ENCODE data around the gene TGFB3.

TGFB3 gene

DNA sequence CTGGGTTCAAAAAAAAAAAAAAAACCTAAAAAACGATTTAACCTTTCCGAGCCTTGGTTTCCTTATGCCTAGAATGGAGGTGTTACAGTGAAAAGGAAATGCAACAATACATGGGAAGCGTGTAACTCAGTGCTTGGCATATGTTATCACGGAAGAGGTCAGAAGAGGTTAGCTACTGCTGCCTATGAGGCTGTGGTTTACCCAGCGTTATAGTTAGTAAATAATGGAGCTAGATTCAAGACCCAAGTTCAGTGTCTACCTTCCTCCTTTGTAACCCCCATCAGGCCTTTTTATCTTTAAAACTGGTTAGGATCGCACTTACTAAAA, 4.6 kb upstream of the TGFB3 start:
- no peak for DNase-seq

DNA sequence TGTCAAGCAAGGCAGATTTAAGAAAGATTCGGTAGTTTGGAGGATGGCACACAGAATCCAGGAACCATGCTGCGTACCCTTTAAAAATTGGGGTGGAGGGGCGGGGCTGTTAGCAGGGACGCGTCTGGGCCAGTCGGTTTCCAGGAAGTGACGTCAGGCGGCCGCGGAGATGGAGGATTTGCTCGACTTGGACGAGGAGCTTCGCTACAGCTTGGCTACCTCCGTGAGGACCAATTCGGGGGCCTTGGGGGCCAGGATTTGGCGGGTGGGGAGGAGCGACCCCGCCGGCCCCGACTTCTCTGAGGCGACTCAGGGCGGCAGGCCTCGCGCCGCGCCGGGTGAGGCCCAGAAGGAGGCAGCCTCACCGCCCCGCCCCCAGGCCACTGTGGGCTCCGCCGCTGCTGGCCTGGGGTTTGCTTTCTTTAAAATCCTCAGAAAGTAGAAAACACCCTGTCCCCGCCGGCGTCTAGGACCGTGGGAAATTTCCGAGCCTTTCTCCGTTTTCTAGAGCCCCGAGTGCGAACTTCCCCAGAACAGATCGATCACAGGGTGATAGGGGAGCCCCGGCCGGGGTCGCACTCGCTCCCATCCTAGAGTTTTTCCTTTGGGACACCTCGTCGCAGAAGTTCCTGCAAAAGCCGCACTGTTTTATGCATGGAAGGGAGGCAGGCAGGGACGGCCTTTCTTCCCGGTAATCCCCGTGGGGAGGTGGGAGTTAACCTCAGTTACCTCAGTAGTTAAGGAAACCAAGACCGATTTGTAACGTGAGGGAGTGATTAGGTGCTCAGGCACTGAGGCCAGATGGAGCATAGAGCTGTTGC, 4.0 kb upstream of the TGFB3 start, which contains the start of gene IFT43:
Gene IFT43, plus strand, starts transcription at position 146 of the 821 bp plus-strand sequence. Its CDS starts 24 bp downstream, at position 170.
- peak; percentile 89 for DNase-seq

DNA sequence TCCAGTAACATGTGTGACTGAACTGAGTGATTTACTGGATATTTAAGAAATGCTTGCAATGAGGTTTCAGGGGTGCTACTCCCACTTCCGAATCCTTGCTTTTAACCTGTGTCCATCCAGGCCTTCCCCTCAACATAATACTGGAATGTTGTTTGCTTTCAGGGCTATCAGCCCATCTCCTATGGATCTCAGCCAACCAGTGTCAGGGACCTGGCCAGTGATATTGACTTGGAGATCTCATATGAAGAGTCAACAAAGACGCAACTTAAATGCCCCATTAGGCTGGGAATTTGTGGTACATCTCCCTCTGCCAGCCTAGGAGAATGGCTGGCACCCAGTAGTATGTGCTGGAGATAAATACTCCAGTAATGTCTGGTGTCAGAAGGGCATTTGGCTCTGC, 2.9 kb upstream of the TGFB3 start:
- no peak for DNase-seq

DNA sequence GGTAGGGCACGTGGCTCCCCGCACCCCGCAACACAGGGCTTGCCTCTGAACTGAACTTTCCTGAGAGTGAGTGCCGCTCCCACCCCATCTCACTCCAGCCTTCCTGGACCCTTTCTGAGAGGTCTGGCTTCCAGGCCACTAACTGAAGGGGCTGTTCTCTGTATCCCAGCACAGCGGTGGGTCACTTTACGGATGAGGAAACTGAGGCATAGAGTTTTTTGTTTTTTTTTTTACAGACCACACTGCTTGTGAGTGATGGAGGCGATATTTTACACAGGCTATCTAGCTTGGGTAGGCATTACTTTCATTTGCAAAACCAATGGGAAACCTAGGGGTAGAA, 1.2 kb upstream of the TGFB3 start:
- DNase-seq, result no peak

DNA sequence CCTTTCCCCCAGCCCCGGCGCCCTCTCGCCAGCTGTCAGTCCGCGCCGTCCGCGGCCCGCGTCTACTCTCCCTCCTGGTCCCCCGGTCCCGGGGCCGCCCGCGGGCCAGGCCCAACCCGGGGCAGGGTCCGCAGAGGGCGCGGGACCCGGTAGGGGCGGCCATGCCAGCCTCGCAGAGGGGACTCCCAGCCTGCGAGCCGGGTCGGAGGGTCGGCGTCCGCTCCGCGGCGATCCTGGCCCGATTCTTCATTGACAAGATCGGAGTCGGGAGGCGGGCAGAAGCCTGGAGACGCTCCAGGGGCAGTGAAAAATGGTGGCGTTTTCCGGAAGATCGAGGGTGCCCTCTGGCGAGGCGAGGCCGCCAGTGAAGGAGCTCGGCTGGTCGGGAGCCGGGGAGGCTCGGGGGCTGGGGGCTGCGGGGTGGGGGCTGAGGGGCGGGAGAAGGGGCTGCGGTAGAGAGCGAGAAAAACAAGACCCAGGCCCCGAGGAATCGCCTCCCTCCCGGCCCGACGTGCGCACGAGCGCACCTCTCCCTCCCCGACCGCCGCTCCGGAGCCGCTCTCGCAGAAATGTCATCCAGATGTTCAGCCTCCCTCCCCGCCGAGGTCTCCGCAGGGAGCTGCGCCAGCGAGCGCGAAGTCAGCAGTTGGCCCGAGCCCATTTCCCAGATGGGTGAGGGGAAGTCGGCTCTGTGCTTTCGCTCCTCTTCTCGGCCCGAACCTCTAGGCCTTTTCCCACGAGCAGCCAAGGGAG, 647 bp upstream of the TGFB3 start:
- DNase-seq, result peak; percentile 77 to 82

DNA sequence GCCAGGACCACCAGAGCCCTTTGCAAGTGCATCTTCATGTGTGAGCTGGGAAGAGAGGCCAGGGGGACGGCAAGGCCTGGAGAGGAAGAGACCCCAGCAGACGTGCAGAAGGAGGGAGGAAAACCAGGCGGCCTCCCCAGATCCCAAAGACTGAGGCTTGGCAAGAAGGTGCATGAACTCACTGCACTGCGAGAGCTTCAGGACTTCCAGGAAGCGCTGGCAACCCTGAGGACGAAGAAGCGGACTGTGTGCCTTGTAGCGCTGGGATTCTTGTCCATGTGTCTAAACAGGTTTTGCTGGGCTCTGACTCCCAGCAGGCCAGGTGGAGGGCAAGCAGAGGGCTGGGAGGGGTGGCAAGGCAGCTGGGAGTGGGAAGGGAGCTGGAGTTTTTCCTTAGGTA, 939 bp downstream of the TGFB3 start:
- DNase-seq, result no peak

DNA sequence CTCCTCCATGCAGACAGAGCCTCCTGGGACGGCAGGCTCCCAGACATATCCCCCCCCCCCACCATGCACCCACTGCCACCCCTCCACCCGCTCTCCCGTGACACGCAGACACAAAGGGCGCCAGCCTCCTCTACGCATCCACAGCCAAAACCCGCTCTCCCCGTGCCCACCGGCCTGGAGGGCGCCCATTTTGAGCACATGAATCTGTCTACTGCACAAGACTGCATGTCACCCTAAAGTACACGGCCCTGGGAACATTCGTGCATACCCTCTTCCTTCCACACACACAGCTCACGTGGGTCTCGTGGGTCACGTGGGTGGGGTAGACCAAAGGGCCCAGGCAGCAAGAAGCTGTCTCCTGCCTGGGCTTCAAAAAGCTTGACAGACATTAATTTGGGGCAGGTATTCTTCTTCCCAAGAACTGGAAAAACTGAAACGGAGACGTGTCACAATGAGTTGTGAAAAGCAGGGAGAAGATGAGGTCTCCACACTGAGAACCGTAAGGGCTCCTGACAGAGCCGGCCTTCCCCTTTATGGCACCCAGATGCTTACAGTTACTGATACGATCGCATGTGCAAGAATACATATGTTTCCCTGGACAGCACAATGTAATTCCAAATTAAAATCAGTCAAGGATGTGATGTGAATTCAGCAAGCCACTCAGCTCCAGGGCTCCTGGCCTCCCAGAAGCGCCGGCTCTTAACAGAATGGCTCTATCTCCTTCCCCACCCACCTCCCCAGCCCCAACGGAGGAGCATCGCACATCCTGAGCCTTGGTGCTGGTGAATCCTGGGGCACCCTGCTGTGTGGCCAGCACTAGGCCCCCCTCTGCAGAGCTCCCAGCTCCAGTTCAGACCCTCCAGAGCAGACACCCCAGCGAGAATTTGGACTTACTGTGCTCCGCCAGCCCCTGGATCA, 1.9 kb downstream of the TGFB3 start:
- DNase-seq, result no peak

DNA sequence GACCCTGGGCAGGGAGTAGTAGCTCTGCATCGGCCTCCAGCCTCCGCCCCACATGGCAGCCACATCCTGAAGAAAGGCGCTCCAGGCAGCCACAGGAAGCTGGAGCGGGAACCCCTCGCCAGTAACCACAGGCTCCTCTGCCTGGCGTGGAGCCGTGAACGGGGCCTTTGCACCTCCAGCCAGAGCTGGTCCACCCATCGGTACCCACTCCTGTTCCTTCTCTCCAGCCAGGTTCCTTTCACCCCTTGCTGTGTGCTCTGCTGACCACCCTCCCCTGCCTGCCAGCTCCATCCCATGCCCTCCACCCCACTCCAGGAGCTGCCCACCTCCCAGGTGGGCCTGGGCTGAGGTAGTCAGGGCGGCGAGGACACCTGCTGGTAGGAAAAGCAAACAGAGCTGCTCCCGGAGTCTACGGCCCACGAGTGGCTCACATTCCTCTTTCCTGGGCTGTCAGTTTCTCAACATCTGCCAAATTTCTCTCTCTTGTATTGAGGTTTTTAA, 2.7 kb downstream of the TGFB3 start:
- DNase-seq, result peak in 1 of 2 donors; percentile 13

DNA sequence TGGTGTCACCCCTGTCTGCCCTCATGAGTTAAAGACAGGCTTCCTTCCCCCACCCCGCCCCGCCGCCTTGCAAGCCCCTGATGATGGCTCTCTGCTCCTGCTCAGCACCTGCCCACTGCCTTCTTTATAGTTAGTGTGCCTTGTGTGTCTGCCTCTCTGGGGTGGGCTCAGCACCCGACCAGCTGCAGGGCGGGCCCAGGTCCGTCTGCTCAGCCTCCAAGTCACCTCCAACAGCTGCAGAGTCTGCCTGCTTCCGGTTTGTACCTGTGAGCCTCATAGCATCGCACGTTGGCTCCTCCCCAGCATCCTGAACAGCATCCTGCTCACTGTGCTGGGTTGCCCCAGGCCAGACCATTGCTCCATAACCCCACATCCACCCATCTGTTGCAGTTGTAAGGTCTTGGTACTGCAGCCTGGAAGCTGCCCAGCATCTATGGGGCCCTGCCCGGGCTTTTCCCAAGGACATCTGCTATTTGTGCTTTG, 3.5 kb downstream of the TGFB3 start:
- DNase-seq, result peak; percentile 19 to 26

DNA sequence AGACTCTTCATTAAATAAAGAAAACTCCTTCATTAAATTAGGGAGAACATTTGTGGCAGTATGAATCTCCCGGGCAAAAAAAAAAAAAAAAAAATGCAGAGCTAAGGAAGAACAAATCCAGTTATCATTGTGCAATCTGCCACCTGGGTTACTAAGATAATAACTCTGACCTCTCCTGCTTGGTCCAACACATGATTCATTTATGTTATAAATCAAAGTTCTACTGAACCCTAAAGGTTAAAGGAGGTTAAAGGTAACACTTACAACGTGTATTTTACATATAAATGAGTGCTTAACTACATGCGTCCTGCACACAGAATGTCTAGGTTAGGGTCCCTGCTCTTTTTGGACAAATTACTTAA, 4.2 kb downstream of the TGFB3 start:
- no peak for DNase-seq

DNA sequence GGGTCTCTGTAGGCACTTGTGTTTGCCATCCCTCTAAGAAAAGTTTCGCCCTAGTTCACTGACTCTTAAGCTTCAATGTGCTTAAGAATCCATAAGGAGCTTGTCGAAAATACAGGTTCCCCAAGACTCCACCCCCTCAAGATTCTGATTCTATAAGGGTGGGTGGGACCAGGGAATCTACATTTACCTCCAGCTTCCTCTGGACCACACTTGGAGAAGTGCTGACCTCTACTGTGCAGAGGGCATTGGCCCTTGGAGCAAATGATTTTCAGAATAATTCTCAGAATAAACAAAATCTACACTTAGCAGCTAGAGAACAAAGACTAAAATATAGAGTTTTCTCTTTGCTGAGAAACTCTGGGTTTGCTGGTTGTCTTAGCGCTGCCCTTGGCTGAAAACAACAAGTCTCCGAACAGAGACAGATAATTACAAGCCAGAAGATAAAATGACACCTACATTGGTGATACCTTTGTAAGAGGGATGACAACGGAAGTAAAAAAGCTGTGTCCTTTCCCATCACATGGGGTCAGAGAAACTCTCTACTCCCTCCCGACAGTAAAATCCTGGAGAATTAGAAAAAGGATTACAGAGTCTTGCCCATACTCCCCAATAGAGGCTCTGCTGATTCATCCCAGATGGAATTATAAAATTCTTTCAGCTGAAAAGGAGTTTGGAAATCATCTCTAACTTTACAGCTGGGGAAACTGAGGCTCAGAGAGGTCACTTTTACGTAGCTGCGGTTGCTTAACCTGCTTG, 4.8 kb downstream of the TGFB3 start:
- no peak for DNase-seq

DNA sequence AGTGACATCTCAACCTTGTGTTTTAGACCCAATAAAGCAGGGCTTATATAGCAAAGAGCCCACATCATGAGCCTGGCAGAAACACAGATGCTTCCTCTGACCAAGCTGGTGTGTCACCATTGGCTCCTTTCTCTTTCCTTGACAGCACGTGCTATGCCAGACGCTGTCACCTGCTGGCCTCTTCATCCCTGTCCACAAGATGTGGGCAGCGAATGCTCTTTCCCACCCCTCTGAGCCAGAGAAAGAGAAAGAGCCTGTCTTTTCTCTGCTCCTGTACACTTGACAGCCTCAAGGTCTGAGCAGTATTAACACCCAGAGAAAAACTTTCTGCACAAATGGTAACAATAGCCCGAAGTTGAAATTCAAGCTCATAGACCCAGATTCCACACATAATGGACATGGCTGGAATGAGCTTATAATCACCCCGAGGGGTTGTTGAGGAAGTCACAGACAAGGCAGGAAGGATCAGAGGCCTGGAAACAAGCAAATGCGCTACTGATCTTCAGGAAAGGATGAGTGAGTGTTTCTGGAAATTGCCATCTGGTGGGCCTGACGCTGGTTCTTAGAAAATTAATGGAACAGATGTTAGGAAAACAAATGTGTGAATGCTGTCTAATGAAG, 8.9 kb downstream of the TGFB3 start:
- DNase-seq, result no peak

DNA sequence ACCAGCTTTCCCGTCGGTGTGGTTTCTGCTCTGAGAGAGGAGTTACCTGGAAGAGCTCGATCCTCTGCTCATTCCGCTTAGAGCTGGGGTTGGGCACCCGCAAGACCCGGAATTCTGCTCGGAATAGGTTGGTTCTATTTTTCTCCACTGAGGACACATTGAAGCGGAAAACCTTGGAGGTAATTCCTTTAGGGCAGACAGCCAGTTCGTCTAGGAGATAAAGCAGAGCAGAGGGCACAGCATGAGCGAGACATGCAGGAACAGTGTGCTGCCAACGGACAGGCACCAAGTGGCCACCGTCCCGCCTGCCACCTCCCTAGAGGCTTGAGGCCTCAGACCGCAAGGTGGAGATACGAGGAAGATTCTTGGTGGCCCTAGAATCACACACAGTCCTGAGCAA, 10.3 kb downstream of the TGFB3 start:
- DNase-seq, result no peak

DNA sequence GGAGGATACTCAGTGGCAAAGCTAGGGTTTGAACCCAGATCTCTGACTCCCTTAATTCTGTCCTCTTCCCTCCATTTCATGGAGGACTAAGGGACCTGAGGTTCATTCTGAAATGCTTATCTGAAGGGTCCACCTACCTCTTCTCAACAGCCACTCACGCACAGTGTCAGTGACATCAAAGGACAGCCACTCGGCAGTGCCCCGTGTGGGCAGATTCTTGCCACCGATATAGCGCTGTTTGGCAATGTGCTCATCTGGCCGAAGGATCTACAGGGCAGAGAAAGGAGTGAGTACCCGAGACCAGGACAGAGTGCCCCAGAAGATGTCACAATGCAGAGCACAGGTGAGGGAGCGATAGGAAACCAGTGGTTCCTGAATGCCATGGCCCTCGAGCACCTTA, 10.8 kb downstream of the TGFB3 start:
- no peak for DNase-seq

DNA sequence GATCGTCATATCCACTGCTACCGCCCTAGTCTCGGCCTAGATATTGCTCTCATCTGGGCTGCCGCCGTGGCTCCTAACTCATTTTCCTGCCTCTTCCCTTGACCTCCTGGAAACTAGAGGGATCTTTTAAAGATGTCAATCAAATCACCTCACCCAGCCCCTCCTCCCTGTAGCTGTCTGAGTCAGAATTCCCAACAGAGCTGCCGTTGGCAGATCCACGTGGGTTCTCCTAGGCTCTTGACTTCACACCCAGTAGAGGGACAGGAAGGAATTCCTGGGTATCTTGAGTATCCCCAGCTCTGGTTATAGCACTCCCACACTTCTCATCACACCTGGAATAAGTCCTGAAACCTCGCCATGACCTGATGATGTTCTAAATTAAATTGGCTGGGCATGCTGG, 11.9 kb downstream of the TGFB3 start:
- DNase-seq, result no peak

DNA sequence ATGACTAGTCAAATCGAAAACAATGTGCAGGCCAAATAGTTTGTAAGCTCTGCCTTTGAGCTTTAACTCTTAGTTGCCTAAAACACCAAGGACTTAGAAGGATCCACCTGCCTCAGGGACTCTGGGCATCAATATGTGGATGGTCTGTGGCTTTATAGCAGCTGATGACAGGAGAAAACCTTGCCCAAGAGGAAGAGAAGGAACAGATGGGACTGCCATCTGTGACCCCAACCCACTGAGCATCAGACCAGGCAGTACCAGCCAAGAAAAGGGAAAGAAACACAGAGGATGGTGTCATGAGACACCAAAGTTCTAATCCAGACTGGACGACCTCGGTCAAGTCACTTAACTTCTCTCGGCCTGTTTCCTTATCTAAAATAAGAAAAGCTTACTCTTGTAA, 12.7 kb downstream of the TGFB3 start:
- DNase-seq, result no peak

DNA sequence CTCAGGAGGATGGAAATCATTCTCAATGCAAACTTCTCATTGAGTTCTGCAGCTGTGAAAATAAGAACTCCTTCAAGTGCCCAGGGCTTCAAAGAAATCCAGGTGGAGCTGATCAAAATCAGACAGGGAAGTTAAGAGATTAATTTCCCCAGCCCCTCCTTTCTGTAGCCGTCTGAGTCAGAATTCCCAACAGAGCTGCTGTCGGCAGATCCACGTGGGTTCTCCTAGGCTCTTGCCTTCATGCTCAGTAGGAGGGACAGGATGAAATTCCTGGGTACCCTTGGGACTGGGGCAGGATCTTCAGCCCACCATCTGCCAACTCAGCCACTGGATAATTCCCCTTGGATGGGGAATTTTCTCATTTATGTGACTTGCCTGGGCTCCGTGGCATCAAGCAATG, 13.3 kb downstream of the TGFB3 start:
- DNase-seq, result no peak

DNA sequence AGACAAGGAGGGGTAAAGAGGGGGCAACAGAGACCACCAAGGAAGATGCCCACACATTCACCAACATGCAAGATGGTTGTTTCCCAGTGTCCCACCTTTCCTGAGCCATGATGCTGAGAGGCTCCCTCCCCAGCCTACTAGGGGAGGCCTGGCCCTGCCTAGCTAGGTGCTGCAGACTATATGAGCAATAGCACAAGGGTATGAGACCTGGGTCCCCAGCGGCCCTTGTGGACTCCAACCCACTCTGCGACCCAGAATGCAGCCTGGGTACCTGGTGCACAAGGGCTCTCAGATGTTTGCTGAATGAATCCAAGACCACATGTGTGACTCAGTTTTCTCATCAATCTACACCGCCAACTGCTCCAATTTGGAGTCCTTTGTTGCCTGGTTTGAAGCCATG, 13.9 kb downstream of the TGFB3 start:
- DNase-seq, result no peak

DNA sequence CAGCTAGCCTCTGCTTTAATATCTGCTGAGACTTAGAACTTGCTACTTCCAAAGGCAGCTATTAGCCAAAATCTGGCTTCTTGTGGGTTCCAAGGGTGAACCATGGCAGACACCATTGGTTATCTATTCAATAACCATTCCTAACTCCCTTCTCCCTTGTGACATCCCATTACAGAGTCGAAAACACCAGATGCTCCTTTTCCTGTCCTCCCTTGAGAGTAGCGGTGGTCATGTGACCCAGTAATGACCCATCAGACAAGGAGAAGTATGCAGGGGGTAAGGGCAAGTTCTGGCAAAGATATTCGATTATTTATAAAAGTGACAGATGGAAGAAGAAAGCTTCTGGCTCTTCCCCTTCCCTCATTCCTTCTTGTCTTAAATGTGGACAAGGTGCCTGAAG, 20.1 kb downstream of the TGFB3 start:
- DNase-seq, result no peak

DNA sequence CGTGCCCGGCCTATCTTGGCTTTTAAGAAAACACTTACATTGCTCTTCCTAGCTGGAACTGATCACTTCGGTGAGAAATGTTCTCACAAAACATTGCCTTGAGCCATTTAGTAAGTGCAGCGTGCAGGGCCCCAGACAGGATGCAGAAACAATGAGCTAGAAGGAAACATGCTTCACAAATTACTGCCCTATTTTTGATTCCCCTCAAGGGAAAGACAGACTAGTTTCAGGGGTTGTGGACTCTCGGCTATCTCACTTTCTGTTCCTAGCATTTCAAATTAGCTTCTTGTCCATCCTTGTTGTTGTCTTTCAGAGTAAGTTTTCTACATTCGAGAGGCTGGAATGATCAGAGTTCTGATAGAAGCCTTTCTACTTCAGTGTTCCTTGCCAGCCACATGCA, 21.6 kb downstream of the TGFB3 start:
- no peak for DNase-seq

DNA sequence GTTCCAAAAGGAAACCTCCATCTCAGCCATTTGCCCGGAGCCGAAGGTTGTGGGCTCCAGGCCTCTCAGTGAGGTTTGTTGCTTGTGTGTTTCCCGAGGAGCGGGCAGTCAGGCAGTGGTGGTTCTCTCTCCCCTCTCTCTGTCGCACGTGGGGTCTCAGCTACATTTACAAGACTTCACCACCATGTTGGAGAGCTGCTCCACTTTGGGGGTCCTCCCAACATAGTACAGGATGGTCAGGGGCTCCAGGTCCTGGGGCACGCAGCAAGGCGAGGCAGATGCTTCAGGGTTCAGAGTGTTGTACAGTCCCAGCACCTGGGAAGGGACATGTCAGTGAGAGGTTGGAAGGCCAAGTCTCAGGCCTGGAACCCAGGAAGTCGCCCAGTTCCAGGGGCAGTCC, 22.8 kb downstream of the TGFB3 start:
- DNase-seq, result no peak

DNA sequence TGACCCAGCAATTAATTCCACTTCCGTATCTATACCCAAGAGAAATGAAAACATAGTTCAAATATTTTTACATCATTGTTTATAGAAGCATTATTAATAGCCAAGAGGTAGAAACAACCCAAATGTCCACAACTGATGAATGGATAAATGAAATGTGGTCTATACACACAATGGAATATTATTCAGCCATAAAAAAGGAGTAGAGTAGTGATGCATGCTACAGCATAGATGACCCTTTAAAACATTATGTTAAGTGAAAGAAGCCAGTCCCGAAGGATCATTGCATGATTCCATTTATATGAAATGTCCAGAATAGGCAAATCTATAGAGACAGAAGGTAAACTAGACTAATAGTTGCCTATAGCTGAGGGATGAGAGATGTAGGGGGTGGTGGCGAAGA, 29.3 kb downstream of the TGFB3 start:
- no peak for DNase-seq

Measured in CD4-positive, alpha-beta T cell treated with Interleukin-1 beta for 1 hour (primary cell).